ENCODE data around the gene PPP2R5C. TPM values are rescaled to one million over a fixed set of nuclear protein-coding genes. Genes with fewer than 3 reads are reported as not detected.
A peak's percentile ranks its signal among the peaks of the same experiment; 100 is the strongest.

Gene PPP2R5C
- total and polyA plus RNA-seq, 9 of the 15 experiments (the other 6 are each of a cell fraction or from before 2014, with no cell fraction given), result 284 to 617 (median 395) TPM

DNA sequence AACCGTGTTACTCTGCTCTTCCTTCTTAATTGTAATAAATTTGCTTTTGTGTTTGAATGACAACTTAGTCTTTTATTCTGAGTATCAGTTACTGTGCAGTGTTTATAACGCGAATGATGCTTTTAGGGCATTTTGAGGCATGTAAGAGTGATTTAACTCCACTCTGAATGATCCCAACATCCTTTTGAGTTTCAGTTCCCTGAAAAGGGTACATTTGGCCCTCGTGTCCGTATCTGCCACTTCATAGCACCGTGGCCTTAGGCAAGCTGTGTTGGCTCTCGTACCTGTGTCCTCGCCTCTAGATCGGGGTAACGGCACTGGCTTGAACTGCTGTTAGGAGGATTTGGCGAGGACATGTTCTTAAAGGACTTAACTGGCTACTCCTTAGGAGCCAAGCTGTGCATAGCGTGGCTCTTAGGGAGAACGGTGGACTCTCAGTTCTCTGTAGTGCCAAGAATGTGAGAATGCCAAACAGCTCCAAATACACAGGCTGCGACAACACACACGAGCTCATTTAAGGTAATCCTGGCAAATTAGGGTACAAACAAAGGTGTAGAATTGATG is 92.0 kb downstream of the PPP2R5C start:
- ATAC-seq (no peak), DNase-seq (ENCODE audit: extremely low read depth in 1 of 4, low spot score in 3 of 4) (no peak), FAIRE-seq (no peak)
- 90% methylated on average over 15 of the region's 15 CpGs for WGBS (ENCODE audit: insufficient coverage, low coverage, missing lambda C conversion rate)
- Histone ChIP-seq H3K4me1 (replicated peaks in 1 of 2; ENCODE audit: control insufficient read depth in 2 of 2, insufficient read depth in 2 of 2, low read length in 2 of 2) (peaks cover 0 to 24% of the 10 kb centered on the region in 2 experiments; a peak in 3 of 5 replicates), H3K9ac (ENCODE audit: insufficient read depth in 1 of 2, low read depth in 2 of 2, low read length in 2 of 2) (peak overlapping the region in 1 of 2 experiments; percentile 54; a peak in 1 of 4 replicates), H2AFZ (ENCODE audit: low read depth, low read length) (no peak overlapping the region), H3K9me3 (replicated peaks; ENCODE audit: control insufficient read depth, insufficient read depth, low read depth, low read length) (no peaks in the 10 kb centered on the region), H3K4me2 (ENCODE audit: insufficient read depth, low read length) (no peak overlapping the region), H3K36me3 (ENCODE audit: control insufficient read depth, insufficient read depth, low read length) (peaks cover 54% of the 10 kb centered on the region), H4K20me1 (replicated peaks; ENCODE audit: control insufficient read depth, insufficient read depth, low read length) (peaks cover 11% of the 10 kb centered on the region; the same call in 1 of the 2 replicates), H3K9me1 (ENCODE audit: control insufficient read depth, insufficient read depth, low read length) (peaks cover 4% of the 10 kb centered on the region), H3K27ac (ENCODE audit: extremely low read depth, low read depth, low read length) (no peak overlapping the region; the same call in 2 of the 3 replicates), H3K27me3 (ENCODE audit: control insufficient read depth in 2 of 2, insufficient read depth in 2 of 2, low read length in 2 of 2) (no peaks in the 10 kb centered on the region), H3K79me2 (ENCODE audit: control insufficient read depth, insufficient read depth, low read length) (peaks cover 88% of the 10 kb centered on the region), H3K4me3 (no peak overlapping the region)
- no TSS peak for BruUV-seq (replicated peaks)
- intact Hi-C loops (cut with micrococcal nuclease), result no loop called here
- ChIA-PET POLR2A (interaction anchor here (1.2 kb wide), 1 partner anchor 8 kb away, joined by 5 read pairs; no protein-coding TSS in a partner anchor), CTCF (ENCODE audit: low intra/inter-chr PET ratio) (no interaction called here)
- in situ Hi-C loops (cut with MboI), result no loop called here
- TF ChIP-seq, protein P1, sequence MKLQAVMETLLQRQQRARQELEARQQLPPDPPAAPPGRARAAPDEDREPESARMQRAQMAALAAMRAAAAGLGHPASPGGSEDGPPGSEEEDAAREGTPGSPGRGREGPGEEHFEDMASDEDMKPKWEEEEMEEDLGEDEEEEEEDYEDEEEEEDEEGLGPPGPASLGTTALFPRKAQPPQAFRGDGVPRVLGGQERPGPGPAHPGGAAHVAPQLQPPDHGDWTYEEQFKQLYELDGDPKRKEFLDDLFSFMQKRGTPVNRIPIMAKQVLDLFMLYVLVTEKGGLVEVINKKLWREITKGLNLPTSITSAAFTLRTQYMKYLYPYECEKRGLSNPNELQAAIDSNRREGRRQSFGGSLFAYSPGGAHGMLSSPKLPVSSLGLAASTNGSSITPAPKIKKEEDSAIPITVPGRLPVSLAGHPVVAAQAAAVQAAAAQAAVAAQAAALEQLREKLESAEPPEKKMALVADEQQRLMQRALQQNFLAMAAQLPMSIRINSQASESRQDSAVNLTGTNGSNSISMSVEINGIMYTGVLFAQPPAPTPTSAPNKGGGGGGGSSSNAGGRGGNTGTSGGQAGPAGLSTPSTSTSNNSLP (IDR thresholded peaks at IDR 0.05; ENCODE audit: borderline replicate concordance, low read depth, low read length), result no peak
- TF ChIP-seq RBBP5 (IDR thresholded peaks at IDR 0.05; ENCODE audit: borderline replicate concordance, insufficient read depth, low read length, poor library complexity, severe bottlenecking) (no peak), NCOA2 (IDR thresholded peaks at IDR 0.05; ENCODE audit: partially characterized antibody in 2 of 2) (no peak), POLR2A (conservative IDR thresholded peaks at IDR 0.05) (no peak), ZNF384 (IDR thresholded peaks at IDR 0.05; ENCODE audit: low read depth, low read length) (no peak), CBFA2T3 (IDR thresholded peaks at IDR 0.05) (no peak), ZSCAN32 (CRISPR knock-in tag; IDR thresholded peaks at IDR 0.05) (no peak), PCBP2 (IDR thresholded peaks at IDR 0.05; ENCODE audit: low read depth, low read length, poor library complexity, severe bottlenecking) (no peak), BRD4 (IDR thresholded peaks at IDR 0.05) (no peak), CCAR2 (IDR thresholded peaks at IDR 0.05; ENCODE audit: low read depth, low read length) (no peak), ZFP36 (IDR thresholded peaks at IDR 0.05; ENCODE audit: low read depth, low read length, partially characterized antibody) (no peak), COPS2 (conservative IDR thresholded peaks at IDR 0.05) (no peak), L3MBTL2 (IDR thresholded peaks at IDR 0.05) (no peak)
- TF ChIP-seq, protein P2, sequence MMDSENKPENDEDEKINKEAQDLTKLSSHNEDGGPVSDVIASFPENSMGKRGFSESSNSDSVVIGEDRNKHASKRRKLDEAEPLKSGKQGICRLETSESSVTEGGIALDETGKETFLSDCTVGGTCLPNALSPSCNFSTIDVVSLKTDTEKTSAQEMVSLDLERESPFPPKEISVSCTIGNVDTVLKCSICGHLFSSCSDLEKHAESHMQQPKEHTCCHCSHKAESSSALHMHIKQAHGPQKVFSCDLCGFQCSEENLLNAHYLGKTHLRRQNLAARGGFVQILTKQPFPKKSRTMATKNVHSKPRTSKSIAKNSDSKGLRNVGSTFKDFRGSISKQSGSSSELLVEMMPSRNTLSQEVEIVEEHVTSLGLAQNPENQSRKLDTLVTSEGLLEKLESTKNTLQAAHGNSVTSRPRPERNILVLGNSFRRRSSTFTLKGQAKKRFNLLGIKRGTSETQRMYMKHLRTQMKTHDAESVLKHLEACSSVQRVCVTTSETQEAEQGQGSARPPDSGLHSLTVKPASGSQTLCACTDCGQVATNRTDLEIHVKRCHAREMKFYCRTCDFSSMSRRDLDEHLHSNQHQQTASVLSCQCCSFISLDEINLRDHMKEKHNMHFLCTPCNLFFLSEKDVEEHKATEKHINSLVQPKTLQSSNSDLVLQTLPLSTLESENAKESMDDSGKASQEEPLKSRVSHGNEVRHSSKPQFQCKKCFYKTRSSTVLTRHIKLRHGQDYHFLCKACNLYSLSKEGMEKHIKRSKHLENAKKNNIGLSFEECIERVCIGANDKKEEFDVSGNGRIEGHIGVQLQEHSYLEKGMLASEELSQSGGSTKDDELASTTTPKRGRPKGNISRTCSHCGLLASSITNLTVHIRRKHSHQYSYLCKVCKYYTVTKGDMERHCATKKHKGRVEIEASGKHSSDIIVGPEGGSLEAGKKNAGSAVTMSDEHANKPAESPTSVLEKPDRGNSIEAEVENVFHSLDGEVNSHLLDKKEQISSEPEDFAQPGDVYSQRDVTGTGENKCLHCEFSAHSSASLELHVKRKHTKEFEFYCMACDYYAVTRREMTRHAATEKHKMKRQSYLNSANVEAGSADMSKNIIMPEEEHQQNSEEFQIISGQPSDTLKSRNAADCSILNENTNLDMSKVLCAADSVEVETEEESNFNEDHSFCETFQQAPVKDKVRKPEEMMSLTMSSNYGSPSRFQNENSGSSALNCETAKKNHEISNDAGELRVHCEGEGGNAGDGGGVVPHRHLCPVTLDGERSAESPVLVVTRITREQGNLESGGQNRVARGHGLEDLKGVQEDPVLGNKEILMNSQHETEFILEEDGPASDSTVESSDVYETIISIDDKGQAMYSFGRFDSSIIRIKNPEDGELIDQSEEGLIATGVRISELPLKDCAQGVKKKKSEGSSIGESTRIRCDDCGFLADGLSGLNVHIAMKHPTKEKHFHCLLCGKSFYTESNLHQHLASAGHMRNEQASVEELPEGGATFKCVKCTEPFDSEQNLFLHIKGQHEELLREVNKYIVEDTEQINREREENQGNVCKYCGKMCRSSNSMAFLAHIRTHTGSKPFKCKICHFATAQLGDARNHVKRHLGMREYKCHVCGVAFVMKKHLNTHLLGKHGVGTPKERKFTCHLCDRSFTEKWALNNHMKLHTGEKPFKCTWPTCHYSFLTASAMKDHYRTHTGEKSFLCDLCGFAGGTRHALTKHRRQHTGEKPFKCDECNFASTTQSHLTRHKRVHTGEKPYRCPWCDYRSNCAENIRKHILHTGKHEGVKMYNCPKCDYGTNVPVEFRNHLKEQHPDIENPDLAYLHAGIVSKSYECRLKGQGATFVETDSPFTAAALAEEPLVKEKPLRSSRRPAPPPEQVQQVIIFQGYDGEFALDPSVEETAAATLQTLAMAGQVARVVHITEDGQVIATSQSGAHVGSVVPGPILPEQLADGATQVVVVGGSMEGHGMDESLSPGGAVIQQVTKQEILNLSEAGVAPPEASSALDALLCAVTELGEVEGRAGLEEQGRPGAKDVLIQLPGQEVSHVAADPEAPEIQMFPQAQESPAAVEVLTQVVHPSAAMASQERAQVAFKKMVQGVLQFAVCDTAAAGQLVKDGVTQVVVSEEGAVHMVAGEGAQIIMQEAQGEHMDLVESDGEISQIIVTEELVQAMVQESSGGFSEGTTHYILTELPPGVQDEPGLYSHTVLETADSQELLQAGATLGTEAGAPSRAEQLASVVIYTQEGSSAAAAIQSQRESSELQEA (IDR thresholded peaks at IDR 0.05; ENCODE audit: low read depth), result no peak
